GM19372 (cell line): ENCODE results near the gene THSD4.
"Not testable (repeated sequence)": the region's sequence is repeated elsewhere in the genome, so short reads cannot be mapped to it uniquely, and the experiment has no call there.

Source experiments
- ATAC-seq: cut with Tn5 transposase; IDR thresholded peaks from one replicate; pipeline ENCODE4 v1.9.1; 2021; ENCODE audit warnings: mild to moderate bottlenecking, low read depth, moderate library complexity; ENCODE audit not compliant: unreplicated experiment

The THSD4 gene

DNA sequence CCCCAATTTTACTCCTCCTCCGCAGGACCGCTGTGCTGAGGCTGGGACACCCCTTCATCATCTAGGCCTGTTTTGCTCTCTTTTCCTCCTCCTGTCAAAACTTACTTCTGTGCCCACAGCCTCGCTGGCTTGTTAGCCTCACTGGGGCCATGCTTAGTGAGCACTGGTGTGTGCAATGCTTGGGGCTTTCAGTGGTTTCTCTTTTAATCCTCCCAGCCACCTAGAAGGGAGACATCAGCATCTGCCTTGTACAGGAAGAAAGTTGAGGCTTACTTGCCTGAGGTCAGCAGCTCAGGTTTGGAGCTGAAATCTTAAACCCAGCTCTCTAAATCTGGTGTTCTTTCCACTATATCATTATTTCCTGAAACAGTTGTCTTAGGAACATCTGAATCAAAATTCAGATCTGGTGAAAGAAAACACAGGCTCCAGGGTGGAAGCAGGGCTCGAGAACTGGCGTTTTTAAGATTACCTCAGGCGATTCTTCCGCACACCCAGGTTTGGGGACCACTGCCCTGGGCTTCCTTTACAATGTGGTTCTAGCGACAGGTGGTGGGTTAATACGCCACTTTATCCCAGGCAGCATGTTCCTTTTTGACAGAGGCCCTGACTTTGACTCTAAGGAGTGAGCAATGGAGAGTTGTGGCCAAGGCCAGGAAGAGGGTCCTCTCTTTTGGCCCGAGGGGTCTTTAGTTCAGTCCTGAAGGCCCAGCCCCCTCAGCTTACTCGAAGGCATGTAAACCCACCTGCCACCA lies 3.8 kb downstream of the THSD4 start:
- ATAC-seq: no peak

DNA sequence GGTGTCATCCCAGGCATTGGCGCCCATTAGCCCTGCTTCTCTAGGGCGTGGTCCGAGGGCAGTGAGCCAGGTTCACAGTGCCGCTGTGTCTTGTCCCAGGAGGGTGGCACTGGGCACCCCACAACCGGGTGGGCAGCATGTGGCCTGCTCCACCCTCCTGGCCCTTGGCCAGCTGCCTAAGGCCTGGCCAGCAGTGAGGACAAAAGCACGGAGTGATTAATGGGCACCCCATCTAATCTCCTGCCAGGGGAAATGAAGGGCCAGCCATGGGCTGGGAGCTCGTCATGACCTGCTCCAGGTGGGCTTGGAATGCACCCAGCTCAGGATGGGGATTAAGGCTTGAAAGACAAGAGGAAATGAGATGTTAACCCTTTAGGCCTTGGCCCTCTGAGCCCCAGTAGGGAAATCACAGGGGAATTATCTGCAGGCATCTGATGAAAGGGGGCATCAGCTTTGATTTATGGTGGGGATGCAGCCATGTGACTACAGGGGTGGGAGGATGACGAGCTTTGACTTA lies 5.2 kb downstream of the THSD4 start:
- no peak for ATAC-seq

DNA sequence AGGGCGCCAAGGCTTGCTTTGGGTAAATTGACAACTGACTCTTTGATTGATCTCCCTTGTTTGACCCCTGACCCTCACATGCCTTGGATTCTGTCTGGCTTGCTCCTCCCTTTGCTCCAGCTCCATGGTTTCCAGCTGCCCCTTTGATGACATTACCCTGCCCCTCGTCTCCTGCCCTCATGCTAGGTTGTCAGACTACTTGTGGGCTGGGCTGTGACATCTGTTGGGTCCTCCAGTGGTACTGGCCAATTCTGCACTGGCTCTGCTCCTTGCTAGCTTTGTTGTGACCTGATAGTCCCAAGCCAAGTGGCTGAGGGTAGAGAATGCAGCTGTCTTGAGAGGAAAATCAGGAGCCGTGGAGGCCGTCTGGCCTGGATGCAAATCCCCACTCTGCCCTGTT lies 6.2 kb downstream of the THSD4 start:
- ATAC-seq: no peak

DNA sequence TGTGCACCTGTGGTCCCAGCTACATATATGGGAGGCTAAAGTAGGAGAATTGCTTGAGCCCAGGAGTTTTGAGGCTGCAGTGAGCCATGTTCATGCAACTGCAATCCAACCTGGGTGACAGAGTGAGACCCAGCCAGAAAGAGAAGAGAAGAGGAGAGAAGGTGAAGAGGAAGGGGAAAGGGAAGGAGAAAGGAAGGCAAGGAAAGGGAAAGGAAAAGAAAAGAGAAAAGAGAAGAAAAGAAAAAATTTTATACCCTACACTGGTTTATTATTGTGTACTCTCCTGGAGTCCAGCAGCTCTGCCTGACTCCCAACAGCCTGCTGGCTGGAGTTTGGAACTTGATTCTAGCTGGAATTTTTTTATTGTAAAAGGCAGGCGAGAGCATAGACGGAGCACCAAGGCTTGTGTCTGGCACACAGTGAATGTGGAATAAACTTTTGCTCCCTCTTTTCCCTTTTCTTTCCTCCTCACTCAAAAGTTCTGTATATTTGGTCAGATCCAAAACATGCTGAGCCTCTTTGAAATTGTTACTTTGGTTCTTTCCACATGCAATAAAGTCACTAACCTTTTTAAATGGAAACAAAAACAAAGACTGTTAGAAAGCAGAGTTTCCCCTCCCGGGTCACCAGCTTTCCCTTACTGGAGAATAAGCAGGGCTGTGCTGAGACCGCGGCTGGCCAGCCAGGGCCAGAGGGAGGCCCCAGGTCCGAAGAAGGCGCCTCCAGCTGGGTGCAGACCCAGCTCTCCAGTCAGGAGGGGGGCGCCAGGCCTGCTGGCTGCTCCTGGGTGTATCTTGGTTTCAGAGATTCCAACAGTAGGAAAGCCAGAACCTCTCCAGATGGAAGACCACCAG lies 9.9 kb downstream of the THSD4 start:
- no peak for ATAC-seq

DNA sequence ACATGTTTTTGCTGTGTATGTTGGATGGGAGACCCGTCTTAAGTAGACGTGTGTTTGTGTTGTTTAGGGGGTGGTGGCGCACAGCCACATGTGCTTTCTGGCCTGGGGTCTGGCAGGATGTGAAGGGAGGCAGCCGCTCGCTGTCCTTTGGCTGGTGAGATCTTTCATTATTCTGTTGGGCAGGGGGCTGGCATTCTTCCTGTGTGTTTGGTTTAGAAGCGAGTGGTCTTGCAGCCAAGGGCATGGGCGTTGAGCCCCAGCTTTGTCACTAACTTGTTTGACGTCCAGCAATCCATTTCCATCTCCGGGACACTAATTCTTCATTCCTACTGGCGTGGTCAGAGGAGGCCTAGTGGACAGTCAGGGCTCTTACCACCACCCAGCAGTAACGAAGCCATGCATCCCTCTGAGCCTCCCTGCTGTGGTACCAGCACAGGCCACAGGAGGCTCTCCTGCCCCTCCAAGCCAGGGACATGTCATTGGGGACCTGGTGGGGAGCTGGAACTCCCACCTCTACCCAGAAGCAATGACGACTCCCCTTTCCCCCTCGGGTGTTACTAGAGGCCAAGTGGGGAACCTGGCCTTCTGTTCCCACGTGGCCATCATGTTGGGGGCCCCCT lies 10.7 kb downstream of the THSD4 start:
- no peak for ATAC-seq

DNA sequence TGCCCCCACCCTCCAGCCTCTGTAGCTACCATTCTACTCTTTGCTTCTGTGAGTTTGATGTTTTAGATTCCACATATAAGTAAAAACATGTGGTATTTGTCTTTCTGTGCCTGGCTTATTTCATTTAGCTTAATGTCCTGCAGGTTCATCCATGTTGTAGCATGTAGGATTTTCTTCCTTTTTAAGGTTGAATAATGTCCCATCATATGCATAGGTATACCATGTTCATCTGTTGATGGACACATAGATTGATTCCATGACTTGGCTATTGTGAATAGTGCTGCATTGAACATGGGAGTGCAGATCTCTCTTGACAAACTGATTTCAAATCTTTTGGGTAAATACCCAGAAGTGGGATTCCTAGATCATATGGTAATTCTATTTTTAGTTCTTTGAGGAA lies 11.8 kb downstream of the THSD4 start:
- ATAC-seq: no peak

DNA sequence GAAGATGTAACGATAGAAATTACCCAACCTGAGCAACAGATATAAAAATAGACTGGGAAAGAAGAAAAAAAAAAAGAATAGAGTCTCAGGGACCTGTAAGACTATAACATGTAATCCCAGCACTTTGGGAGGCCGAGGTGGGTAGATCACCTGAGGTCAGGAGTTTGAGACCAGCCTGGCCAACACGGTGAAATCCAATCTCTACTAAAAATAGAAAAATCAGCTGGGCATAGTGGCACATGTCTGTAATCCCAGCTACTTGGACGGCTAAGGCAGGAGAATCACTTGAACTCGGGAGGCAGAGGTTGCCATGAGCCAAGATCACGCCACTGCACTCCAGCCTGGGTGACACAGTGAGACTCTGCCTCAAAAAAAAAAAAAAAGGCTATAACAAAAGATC lies 12.9 kb downstream of the THSD4 start:
- not testable (repeated sequence) for ATAC-seq

DNA sequence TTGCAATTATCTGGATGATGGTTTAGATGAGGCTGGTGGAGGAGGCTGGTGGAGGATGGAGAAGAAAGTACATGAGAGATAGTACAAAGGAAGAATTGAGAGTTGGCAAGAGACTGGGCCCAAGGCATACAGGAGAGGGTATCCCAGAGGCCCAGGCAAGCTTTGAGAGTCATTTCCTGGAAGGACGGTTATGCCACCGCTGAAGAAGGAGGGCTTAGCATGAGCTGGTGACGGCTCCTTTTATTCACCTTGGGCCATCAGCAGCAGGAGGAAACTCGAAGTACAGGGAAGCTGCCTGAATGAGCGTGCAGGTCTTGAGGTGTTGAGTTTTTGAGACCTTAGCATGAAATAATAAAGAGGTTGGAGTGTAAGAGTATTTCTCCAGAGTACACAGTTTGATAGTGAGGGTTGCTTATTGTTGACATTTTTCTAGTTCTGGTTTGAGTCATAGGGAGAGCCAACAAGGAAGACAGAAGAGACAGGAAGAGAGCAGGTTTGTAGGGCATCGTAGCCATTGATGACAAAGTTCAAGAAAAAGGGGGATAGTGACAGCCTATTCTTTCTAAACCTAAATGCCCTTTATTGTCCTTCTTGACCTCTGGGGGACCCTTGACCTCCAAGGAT lies 13.8 kb downstream of the THSD4 start:
- no peak for ATAC-seq

DNA sequence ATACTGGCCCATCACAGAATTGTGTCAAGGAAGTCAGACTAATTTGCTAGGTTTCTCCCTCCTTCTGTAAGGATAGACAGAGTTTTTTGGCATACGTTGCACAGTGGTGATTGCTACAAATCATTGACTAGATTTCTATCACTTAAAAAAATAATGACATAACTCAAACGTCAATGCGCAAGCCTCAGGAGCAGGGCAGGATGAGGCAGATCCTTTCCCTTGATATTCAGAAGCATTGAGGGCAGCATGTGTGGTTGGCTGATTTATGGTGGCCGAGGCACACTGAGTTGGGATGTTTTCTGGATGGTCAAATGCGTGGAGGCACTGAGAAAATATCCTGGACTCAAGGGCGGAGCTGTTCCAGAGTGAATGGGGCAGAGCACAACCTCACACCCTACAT lies 14.4 kb downstream of the THSD4 start:
- no peak for ATAC-seq

DNA sequence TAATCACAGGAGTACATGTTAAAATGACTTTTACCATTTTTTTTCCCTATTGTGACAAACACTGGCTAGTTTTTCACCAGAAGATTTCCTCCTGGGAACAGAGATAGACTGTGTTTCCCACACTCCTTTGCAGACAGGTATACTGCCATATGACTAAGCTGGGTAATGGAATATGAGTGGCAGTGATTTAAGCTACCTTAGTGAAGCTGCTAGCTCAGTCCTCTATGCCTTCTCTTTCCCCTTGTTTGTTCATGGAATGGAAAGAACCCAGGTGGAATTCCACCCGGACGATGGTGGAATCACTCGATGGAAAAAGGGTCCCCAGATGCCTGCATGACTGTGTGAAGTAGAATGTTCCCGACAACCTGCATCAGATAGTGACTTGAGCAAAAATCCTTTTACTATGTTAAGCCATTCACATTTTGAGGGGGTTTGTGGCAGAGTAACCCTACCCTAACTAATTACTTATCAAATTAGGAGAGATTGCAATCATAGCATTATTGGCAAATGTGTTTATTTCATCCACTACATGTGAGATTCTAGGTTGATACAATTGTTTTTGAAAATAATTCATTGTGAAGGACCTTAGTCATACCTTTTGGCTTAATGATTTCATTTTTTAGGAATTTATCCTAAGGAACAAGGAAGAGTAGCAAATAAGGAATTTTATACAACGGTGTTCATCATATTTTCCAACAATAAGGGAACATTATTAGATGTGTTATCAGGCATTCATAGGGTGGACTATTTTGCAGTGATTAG lies 16.5 kb downstream of the THSD4 start:
- no peak for ATAC-seq

DNA sequence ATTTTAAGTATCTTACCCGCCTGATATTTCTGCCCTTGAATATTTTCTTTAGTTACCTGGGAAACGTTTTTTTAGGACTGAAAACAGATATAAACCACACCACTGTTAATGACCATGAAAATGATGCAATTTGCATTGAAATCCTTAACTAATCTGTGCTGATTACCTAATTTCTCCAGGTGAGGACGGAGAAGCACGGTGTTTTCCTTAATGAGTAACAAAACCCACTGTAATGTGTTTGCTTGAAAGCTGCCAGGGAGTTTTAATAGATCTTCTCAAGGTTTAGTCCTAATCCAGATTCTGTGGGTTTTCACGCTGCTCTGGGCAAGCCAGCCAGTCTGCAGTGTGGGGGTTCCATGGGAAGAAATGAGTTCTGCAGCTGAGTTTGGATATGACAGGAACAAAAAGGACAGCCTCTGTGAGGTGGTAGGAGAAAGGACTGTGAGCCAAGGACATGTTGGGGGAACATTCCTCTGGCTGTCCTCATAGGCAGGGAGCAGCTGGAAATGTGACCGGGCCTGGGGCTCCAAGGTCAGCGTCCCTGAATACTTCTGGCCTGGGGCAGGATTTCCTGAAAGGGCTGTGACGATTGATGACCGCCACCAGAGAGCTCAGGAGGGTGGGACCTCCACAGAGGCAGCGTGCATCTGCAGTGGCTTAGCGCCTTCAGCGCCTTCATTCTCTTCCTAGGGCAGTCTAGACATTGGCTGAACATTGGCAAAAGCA lies 18.6 kb downstream of the THSD4 start:
- no peak for ATAC-seq

DNA sequence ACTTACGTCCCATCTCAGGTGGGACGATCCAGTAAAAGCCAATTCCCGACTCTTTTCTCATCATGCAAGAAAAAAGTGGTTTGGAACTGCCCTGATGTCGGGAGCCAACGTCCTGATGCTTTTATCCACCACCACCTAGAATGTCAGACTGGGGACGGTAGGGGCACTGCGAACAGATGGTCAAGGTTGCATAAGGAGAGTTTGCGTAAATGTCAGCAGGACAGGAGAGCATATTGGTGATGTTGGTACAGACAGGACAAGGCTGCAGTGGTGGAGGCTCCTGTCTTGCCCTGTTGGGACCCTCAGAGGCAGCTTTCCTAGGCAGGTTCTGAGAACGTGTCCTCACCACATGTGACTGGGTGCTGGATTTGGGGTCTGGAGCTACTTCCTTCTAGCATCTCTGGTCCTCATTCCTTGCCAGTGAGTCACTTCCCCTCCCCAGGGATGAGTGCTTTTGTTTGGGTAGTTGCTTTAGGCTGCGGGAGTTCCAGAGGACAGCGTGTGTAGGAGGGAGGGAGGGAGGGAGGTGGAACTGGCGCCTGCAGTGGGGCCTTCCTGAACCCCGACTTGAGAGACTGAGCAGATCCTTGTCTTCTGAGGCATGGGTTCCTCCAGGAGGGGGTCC lies 21.0 kb downstream of the THSD4 start:
- ATAC-seq: no peak

DNA sequence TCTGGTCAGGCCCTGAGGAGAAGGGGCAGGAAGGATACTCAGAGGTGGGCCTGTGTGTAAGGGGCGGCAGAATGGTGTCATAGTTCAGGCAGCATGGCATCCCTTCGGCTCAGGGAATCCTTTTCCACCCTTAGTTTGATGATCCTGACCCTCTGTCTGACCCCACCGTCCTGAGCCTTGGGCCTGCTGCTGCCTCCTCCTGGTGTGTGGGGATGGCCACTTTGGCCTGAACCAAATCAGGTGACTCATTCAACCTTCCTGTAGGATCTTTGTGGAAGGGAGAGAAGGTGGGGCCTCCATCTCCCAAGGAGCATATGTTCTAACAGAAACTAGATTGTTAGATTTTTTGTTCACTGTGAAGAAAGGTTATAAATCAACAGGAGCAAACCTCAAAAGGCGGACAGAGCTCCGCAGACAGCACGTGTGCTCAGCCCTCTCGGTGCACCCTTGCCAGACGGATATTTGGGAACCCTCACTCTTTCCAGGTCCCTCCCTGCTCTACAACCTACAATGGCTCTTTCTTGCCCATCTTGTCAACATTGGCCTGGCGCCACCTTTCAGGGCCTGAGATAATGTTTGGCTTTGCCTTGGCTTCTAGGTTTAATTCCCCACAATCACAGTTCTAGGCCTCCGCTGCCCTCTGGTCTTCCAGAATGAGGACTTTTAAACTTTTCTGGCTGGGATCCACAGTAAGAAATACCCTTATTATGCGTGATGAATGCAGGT lies 21.7 kb downstream of the THSD4 start:
- ATAC-seq: no peak

DNA sequence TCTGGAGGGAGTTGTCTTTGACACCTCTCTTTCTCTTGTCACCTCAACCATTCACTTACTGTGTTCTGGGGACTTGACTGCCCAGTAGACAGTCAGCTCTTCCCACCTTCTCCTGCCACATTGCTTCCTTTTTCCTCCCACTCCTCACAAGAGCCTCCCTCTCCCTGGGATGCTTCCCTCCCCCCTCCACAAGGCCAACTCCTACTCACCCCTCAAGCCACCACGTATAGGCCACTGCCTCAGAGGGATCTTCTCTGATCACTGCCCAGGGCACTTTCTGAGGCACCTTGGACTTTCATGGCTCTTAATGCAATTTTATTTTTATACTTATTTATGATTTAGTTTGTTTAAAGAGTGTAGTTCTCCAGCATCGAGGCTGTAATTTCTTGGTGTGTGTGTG lies 23.2 kb downstream of the THSD4 start:
- ATAC-seq: no peak

DNA sequence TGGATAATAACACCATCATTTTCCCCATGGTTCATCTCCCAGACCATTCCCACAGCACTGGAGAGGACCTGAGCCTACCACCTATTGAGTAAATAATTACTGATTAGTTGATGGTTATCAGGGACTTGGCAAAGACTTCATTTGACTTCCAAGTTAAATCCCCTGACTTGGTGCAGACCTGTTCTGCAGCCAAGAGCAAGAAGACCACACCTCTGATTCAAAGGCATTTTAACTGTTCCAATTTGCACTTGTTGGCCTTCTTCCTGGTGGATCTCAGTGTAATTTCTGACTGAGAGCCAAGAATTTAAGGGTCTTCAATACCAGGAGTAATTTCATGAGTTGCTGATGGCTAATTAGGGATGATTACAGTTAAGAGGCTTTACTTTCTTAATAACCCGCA lies 24.0 kb downstream of the THSD4 start:
- ATAC-seq: no peak

DNA sequence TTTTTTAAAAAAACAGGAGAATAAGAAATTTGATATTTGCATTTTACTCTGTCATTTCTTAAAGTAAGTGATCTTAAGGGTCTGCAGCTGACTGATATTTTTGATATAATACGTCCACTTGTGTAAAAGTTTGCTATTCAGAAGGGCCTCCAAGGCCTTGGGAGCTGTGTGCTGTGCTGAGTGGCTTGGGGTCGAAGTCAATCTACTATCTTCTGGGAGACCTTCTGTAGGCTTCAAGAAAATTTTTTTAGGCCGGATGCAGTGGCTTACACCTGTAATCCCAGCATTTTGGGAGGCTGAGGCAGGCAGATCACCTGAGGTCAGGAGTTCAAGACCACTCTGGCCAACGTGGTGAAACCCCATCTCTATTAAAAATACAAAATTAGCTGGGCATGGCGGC lies 26.3 kb downstream of the THSD4 start:
- no peak for ATAC-seq

DNA sequence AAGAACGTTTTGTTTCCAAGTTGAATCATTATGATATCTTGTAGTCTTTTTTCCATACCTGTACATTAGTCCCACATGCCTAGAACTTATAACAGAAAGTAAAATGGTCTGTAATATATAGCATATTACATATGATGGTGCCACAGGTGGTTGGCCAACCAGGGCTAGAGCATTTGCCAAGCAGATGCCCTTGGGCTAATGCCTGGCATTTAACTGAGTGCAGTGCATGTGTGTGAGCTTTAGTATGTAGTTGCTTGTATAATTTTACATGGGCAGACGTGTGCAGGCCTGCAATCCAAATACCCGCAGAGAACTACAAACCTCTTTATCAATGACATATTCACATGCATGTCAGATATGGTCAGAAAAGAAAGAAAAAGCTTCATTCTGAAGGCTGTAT lies 27.5 kb downstream of the THSD4 start:
- no peak for ATAC-seq
